HEK293 (cell line): ENCODE results near the gene PFKFB1.

Experiments
- CTCF ChIA-PET: fragments of 350-600 bp; formaldehyde crosslinking; extraction: SDS; loops from one replicate; lab custom pipeline; 2021; ENCODE audit warnings: antibody characterized with exemption; lab: Yijun Ruan, JAX
- POLR2A ChIA-PET: fragments of 300-600 bp; formaldehyde crosslinking; extraction: SDS; loops from one replicate; lab custom pipeline; 2020; ENCODE audit warnings: antibody characterized with exemption, inconsistent platforms; lab: Yijun Ruan, JAX
- H3K27ac ChIP-seq: fragments of 200-500 bp; sonication (Bioruptor generic); 2 replicates; pipeline ENCODE4 v1.5.1; 2014; ENCODE audit warnings: low read depth, low read length, control low read depth, inconsistent platforms; ENCODE audit errors: extremely low read depth
- H3K36me3 ChIP-seq, 2 experiments: fragments of 200-500 bp in 1 of 2; sonication (Bioruptor generic) in 1 of 2; 1 replicate in 1 of 2; 2 replicates in 1 of 2; pipeline ENCODE4 v1.5.1; 2014 to 2017; ENCODE audit warnings: inconsistent platforms in 2 of 2, low read length in 2 of 2; ENCODE audit not compliant: control insufficient read depth in 2 of 2, insufficient read depth in 1 of 2
- H3K4me1 ChIP-seq: fragments of 200-500 bp; sonication (Bioruptor generic); 2 replicates; pipeline ENCODE4 v1.5.1; 2014; ENCODE audit warnings: mild to moderate bottlenecking, low read length, inconsistent platforms; ENCODE audit not compliant: control insufficient read depth, insufficient read depth
- H3K4me3 ChIP-seq: 2 replicates; pipeline ENCODE4 v1.5.1; 2011; ENCODE audit warnings: low read depth, mild to moderate bottlenecking, control low read depth, low read length, moderate library complexity
- H3K9me3 ChIP-seq: fragments of 200-500 bp; sonication (Bioruptor generic); 2 replicates; pipeline ENCODE4 v1.5.1; 2014; ENCODE audit warnings: low read depth, low read length, inconsistent platforms; ENCODE audit not compliant: control insufficient read depth, insufficient read depth
- AEBP2 ChIP-seq: fragments of 450-650 bp; formaldehyde crosslinking; IDR thresholded peaks from 2 replicates; pipeline ENCODE4 v1.5.1; 2016; ENCODE audit warnings: missing biosample characterization, missing genetic modification characterization, borderline replicate concordance
- GFI1B ChIP-seq: fragments of 450-650 bp; formaldehyde crosslinking; IDR thresholded peaks from 2 replicates; pipeline ENCODE4 v1.5.1; 2016; ENCODE audit warnings: missing biosample characterization, missing genetic modification characterization
- GLI2 ChIP-seq: fragments of 450-650 bp; formaldehyde crosslinking; IDR thresholded peaks from 2 replicates; pipeline ENCODE4; 2017; ENCODE audit warnings: missing biosample characterization, missing genetic modification characterization, low read depth, borderline replicate concordance
- KLF7 ChIP-seq: fragments of 450-650 bp; formaldehyde crosslinking; IDR thresholded peaks from 2 replicates; pipeline ENCODE4 v1.5.1; 2016; ENCODE audit warnings: missing biosample characterization, missing genetic modification characterization, borderline replicate concordance
- MYNN ChIP-seq: fragments of 450-650 bp; formaldehyde crosslinking; IDR thresholded peaks from 2 replicates; pipeline ENCODE4 v1.5.1; 2016; ENCODE audit warnings: missing biosample characterization, missing genetic modification characterization, borderline replicate concordance
- PRDM10 ChIP-seq: fragments of 450-650 bp; formaldehyde crosslinking; IDR thresholded peaks from 2 replicates; pipeline ENCODE4 v1.5.1; 2016; ENCODE audit warnings: missing biosample characterization, missing genetic modification characterization
- TRIM28 ChIP-seq: IDR thresholded peaks from 2 replicates; pipeline ENCODE4 v1.6.1; 2011; ENCODE audit warnings: low read length, control low read depth, borderline replicate concordance
- ZFP41 ChIP-seq: fragments of 450-650 bp; formaldehyde crosslinking; IDR thresholded peaks from 2 replicates; pipeline ENCODE4 v1.5.1; 2016; ENCODE audit warnings: missing biosample characterization, missing genetic modification characterization, borderline replicate concordance
- ZNF16 ChIP-seq: fragments of 450-650 bp; formaldehyde crosslinking; IDR thresholded peaks from 2 replicates; pipeline ENCODE4 v1.5.1; 2016; ENCODE audit warnings: low read depth, missing biosample characterization, missing genetic modification characterization
- ZNF2 ChIP-seq: fragments of 450-650 bp; formaldehyde crosslinking; IDR thresholded peaks from 2 replicates; pipeline ENCODE4 v1.5.1; 2016; ENCODE audit warnings: missing biosample characterization, missing genetic modification characterization
- ZNF416 ChIP-seq: fragments of 450-650 bp; formaldehyde crosslinking; IDR thresholded peaks from 2 replicates; pipeline ENCODE4 v1.5.1; 2016; ENCODE audit warnings: missing biosample characterization, missing genetic modification characterization
- ZNF48 ChIP-seq: fragments of 450-650 bp; formaldehyde crosslinking; IDR thresholded peaks from 2 replicates; pipeline ENCODE4 v1.5.1; 2016; ENCODE audit warnings: missing biosample characterization, missing genetic modification characterization
- ZNF548 ChIP-seq: fragments of 450-650 bp; formaldehyde crosslinking; IDR thresholded peaks from 2 replicates; pipeline ENCODE4 v1.5.1; 2016; ENCODE audit warnings: missing biosample characterization, missing genetic modification characterization
- ZNF596 ChIP-seq: fragments of 450-650 bp; IDR thresholded peaks from 2 replicates; pipeline ENCODE4 v1.5.0; 2018; ENCODE audit warnings: missing biosample characterization, mild to moderate bottlenecking, missing genetic modification characterization, moderate library complexity
- ZNF76 ChIP-seq: fragments of 450-650 bp; formaldehyde crosslinking; IDR thresholded peaks from 2 replicates; pipeline ENCODE4; 2016; ENCODE audit warnings: low read depth, missing biosample characterization, missing genetic modification characterization, borderline replicate concordance
- ZSCAN5A ChIP-seq: fragments of 450-650 bp; formaldehyde crosslinking; IDR thresholded peaks from 2 replicates; pipeline ENCODE4 v1.5.1; 2016; ENCODE audit warnings: missing biosample characterization, missing genetic modification characterization
- TF ChIP-seq, protein P1 (sequence below): fragments of 450-650 bp; formaldehyde crosslinking; IDR thresholded peaks from 2 replicates; pipeline ENCODE4 v1.5.1; 2017; ENCODE audit warnings: missing biosample characterization, missing genetic modification characterization
- TF ChIP-seq, protein P2 (sequence below): sonication (generic); formaldehyde crosslinking; IDR thresholded peaks from 2 replicates; pipeline ENCODE4 v1.8.1; 2022; ENCODE audit warnings: mild to moderate bottlenecking, moderate library complexity, missing genetic modification reagents

PFKFB1 gene

GRCh38 chrX:54894159-54894558 is 99.8 kb downstream of the PFKFB1 start:
- ChIA-PET POLR2A (no interaction called here), CTCF (no interaction called here)
- H3K27ac ChIP-seq, result no peak overlapping the region
- H3K4me3 ChIP-seq, result no peak overlapping the region
- no peaks in the 10 kb centered on the region for H3K36me3 ChIP-seq
- H3K4me1 ChIP-seq, result no peaks in the 10 kb centered on the region
- H3K9me3 ChIP-seq, result no peaks in the 10 kb centered on the region
- TF ChIP-seq ZFP41 (tag by site-specific recombination) (no peak), ZNF48 (tag by site-specific recombination) (no peak), KLF7 (tag by site-specific recombination) (no peak), PRDM10 (tag by site-specific recombination) (no peak), ZNF16 (tag by site-specific recombination) (no peak), MYNN (no peak), ZNF416 (no peak), ZNF2 (tag by site-specific recombination) (no peak), ZNF596 (tag by site-specific recombination) (no peak), GLI2 (tag by site-specific recombination) (no peak), AEBP2 (no peak), ZNF76 (no peak), GFI1B (tag by site-specific recombination) (no peak), TRIM28 (no peak), ZNF548 (tag by site-specific recombination) (no peak), ZSCAN5A (tag by site-specific recombination) (no peak)
- TF ChIP-seq, protein P1, sequence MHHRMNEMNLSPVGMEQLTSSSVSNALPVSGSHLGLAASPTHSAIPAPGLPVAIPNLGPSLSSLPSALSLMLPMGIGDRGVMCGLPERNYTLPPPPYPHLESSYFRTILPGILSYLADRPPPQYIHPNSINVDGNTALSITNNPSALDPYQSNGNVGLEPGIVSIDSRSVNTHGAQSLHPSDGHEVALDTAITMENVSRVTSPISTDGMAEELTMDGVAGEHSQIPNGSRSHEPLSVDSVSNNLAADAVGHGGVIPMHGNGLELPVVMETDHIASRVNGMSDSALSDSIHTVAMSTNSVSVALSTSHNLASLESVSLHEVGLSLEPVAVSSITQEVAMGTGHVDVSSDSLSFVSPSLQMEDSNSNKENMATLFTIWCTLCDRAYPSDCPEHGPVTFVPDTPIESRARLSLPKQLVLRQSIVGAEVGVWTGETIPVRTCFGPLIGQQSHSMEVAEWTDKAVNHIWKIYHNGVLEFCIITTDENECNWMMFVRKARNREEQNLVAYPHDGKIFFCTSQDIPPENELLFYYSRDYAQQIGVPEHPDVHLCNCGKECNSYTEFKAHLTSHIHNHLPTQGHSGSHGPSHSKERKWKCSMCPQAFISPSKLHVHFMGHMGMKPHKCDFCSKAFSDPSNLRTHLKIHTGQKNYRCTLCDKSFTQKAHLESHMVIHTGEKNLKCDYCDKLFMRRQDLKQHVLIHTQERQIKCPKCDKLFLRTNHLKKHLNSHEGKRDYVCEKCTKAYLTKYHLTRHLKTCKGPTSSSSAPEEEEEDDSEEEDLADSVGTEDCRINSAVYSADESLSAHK (tag by site-specific recombination), result no peak
- TF ChIP-seq, protein P2, sequence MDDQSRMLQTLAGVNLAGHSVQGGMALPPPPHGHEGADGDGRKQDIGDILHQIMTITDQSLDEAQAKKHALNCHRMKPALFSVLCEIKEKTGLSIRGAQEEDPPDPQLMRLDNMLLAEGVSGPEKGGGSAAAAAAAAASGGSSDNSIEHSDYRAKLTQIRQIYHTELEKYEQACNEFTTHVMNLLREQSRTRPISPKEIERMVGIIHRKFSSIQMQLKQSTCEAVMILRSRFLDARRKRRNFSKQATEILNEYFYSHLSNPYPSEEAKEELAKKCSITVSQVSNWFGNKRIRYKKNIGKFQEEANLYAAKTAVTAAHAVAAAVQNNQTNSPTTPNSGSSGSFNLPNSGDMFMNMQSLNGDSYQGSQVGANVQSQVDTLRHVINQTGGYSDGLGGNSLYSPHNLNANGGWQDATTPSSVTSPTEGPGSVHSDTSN (CRISPR knock-in tag), result no peak
